Progenitor cell of endocrine pancreas (in vitro differentiated cells): ENCODE measurements around the gene SLC51A. TPM values are rescaled to one million over a fixed set of nuclear protein-coding genes. Genes with fewer than 3 reads are reported as not detected.

Experiments
- DNase-seq: peaks from one replicate; pipeline ENCODE4 v3.0.0; 2021; ENCODE audit warnings: low spot score; ENCODE audit not compliant: unreplicated experiment
- H3K27ac Mint-ChIP-seq: 2 replicates; pipeline ENCODE4 v1.8.0; 2021; ENCODE audit warnings: mild to moderate bottlenecking, moderate library complexity, mixed read lengths
- H3K27me3 Mint-ChIP-seq: 2 replicates; pipeline ENCODE4 v1.8.0; 2021; ENCODE audit warnings: mixed read lengths
- H3K36me3 Mint-ChIP-seq: 2 replicates; pipeline ENCODE4 v1.8.0; 2022; ENCODE audit warnings: mixed read lengths; ENCODE audit not compliant: insufficient read depth
- H3K4me1 Mint-ChIP-seq: 2 replicates; pipeline ENCODE4 v1.8.0; 2021; ENCODE audit warnings: low read depth, mixed read lengths
- H3K4me3 Mint-ChIP-seq: 2 replicates; pipeline ENCODE4 v1.8.0; 2021; ENCODE audit warnings: low read depth, mild to moderate bottlenecking, moderate library complexity, mixed read lengths
- H3K9me3 Mint-ChIP-seq: 2 replicates; pipeline ENCODE4 v1.8.0; 2021; ENCODE audit warnings: low read depth, mixed read lengths
- CTCF ChIP-seq: fragments of 200-600 bp; sonication (generic); IDR thresholded peaks from one replicate; pipeline ENCODE4 v1.5.0; 2021; ENCODE audit warnings: antibody characterized with exemption, mild to moderate bottlenecking; ENCODE audit not compliant: unreplicated experiment
- total RNA-seq: library from RNA; stranded (reverse); gene quantifications from 2 replicates; pipeline ENCODE4 v1.2.1, GENCODE V29; 2021

Gene SLC51A
- total RNA-seq, 1 donor from 2014 or later = 0.34 TPM

- Mint-ChIP-seq H3K27me3 (peaks cover 10% of the 10 kb centered on the region), H3K36me3 (no peaks in the 10 kb centered on the region), H3K4me3 (no peak overlapping the region), H3K9me3 (no peaks in the 10 kb centered on the region), H3K27ac (no peak overlapping the region), H3K4me1 (no peaks in the 10 kb centered on the region)
- TF ChIP-seq CTCF = no peak
- no peak for DNase-seq
These were observed 3.0 kb downstream of the SLC51A start for GRCh38 chr3:196219194-196219969.

GRCh38 chr3:196219970-196220311 lies 3.6 kb downstream of the SLC51A start:
- H3K9me3 Mint-ChIP-seq = no peaks in the 10 kb centered on the region
- H3K36me3 Mint-ChIP-seq = no peaks in the 10 kb centered on the region
- DNase-seq = no peak
- peaks cover 10% of the 10 kb centered on the region for H3K27me3 Mint-ChIP-seq
- no peak for TF ChIP-seq CTCF
- no peaks in the 10 kb centered on the region for H3K4me1 Mint-ChIP-seq
- no peak overlapping the region for H3K27ac Mint-ChIP-seq
- H3K4me3 Mint-ChIP-seq = no peak overlapping the region

- Mint-ChIP-seq H3K9me3 (no peaks in the 10 kb centered on the region), H3K4me1 (no peaks in the 10 kb centered on the region), H3K27me3 (peaks cover 9% of the 10 kb centered on the region), H3K27ac (no peak overlapping the region), H3K4me3 (no peak overlapping the region), H3K36me3 (no peaks in the 10 kb centered on the region)
- TF ChIP-seq CTCF = no peak
- DNase-seq = no peak
These were observed 4.3 kb downstream of the SLC51A start for GRCh38 chr3:196220587-196220986.

- no peak for DNase-seq
- H3K27me3 Mint-ChIP-seq = peaks cover 6% of the 10 kb centered on the region
- no peaks in the 10 kb centered on the region for H3K36me3 Mint-ChIP-seq
- no peaks in the 10 kb centered on the region for H3K4me1 Mint-ChIP-seq
- no peak for TF ChIP-seq CTCF
- no peaks in the 10 kb centered on the region for H3K9me3 Mint-ChIP-seq
- no peak overlapping the region for H3K4me3 Mint-ChIP-seq
- H3K27ac Mint-ChIP-seq = no peak overlapping the region
These were observed 4.7 kb downstream of the SLC51A start for GRCh38 chr3:196220991-196221390.

GRCh38 chr3:196222876-196223595 lies 6.7 kb downstream of the SLC51A start:
- no peak for TF ChIP-seq CTCF
- H3K36me3 Mint-ChIP-seq = no peaks in the 10 kb centered on the region

More at GRCh38 chr3:196222876-196223595, 6.7 kb downstream of the SLC51A start:
- no peak for DNase-seq
- H3K27ac Mint-ChIP-seq = no peak overlapping the region
- H3K27me3 Mint-ChIP-seq = peaks cover 6% of the 10 kb centered on the region
- no peak overlapping the region for H3K4me3 Mint-ChIP-seq
- H3K4me1 Mint-ChIP-seq = no peaks in the 10 kb centered on the region
- H3K9me3 Mint-ChIP-seq = no peaks in the 10 kb centered on the region
